Heart left ventricle (tissue), 16 donors: Measurements from ENCODE around the gene MKNK1. TPM values are rescaled to one million over a fixed set of nuclear protein-coding genes. Genes with fewer than 3 reads are reported as not detected.
A peak's percentile ranks its signal among the peaks of the same experiment; 100 is the strongest.
"Not testable (repeated sequence)": the region's sequence is repeated elsewhere in the genome, so short reads cannot be mapped to it uniquely, and the experiment has no call there.

ENCODE experiments used
- ATAC-seq, 4 donors: fragments of 200-7000 bp; cut with Tn5 transposase; one replicate each; pipeline ENCODE4 v1.9.1; 2020 to 2022; ENCODE audit warnings: moderate library complexity in 4 of 4, mild to moderate bottlenecking in 3 of 4, moderate number of reproducible peaks in 1 of 4
- DNase-seq, 5 donors: peaks; one replicate each; pipeline ENCODE4 v3.0.0-alpha.2; 2020
- H3K27ac ChIP-seq, 12 donors: fragments of 200-600 bp; sonication (generic) in 4 of 12; one replicate each; pipeline versions ENCODE4 v1.5.0 to v1.8.0; 2016 to 2022; ENCODE audit warnings: mild to moderate bottlenecking in 2 of 12
- H3K27me3 ChIP-seq, 9 donors: fragments of 200-600 bp; sonication (generic) in 2 of 9; one replicate each; pipeline versions ENCODE4 v1.5.1 to v1.8.0; 2016 to 2022; ENCODE audit warnings: mild to moderate bottlenecking in 3 of 9
- H3K36me3 ChIP-seq, 9 donors: fragments of 200-600 bp; sonication (generic) in 2 of 9; one replicate each; pipeline versions ENCODE4 v1.5.0 to v1.8.0; 2018 to 2022; ENCODE audit warnings: mild to moderate bottlenecking in 2 of 9
- H3K4me1 ChIP-seq, 12 donors: fragments of 200-600 bp; sonication (generic) in 4 of 12; one replicate each; pipeline versions ENCODE4 v1.5.0 to v1.8.0; 2016 to 2022; ENCODE audit warnings: mild to moderate bottlenecking in 3 of 12
- H3K4me3 ChIP-seq, 12 donors: fragments of 200-600 bp; sonication (generic) in 4 of 12; one replicate each; pipeline versions ENCODE4 v1.5.0 to v1.8.0; 2017 to 2022; ENCODE audit warnings: mild to moderate bottlenecking in 9 of 12, moderate library complexity in 4 of 12
- H3K9me3 ChIP-seq, 12 donors: fragments of 200-600 bp; sonication (generic) in 4 of 12; one replicate each; pipeline versions ENCODE4 v1.5.0 to v1.8.0; 2016 to 2022; ENCODE audit warnings: mild to moderate bottlenecking in 1 of 12
- POLR2A ChIP-seq, 2 donors: fragments of 450-650 bp; IDR thresholded peaks; one replicate each; pipeline ENCODE4 v1.6.1; 2017; ENCODE audit warnings: antibody characterized with exemption in 2 of 2, mild to moderate bottlenecking in 2 of 2, moderate library complexity in 2 of 2
- WGBS, 4 donors: extraction: QIAGEN DNeasy Blood & Tissue Kit in 2 of 4; methylation state at CpG; one replicate each; pipeline versions ENCODE4 v1.1.5 to v1.1.7; 2013 to 2018; 5-methylcytosine and 5-hydroxymethylcytosine counted together
- intact Hi-C, 10 donors: fragments of 100-400 bp; cut with DNase I; formaldehyde crosslinking; loops; one replicate each; pipeline versions ENCODE4 v1.11.1 to v1.14.2; 2022
- long read RNA-seq, 3 donors: library from polyadenylated mRNA; unstranded; transcript quantifications; one replicate each; pipeline ENCODE4 v2.0.0, GENCODE V29; 2020 to 2021
- polyA plus RNA-seq, 2 donors: library from polyadenylated mRNA; stranded (reverse); fragments of 200-250 nt; gene quantifications; one replicate each; pipeline ENCODE4 v1.2.3, GENCODE V29; 2013
- total RNA-seq, 9 donors: library from RNA; depleted of rRNA in 2 of 9; stranded (reverse); fragments of >200 nt in 2 of 9; fragmentation: NEBNext Ultra II Directional in 3 of 9; extraction: Animal tissue kit (Norgen Biotek cat#: 25700) in 3 of 9; gene quantifications; one replicate each; pipeline versions ENCODE4 v1.1.0 to v1.2.4, GENCODE V29; 2016 to 2023
- TF ChIP-seq, protein P1 (sequence below), 12 donors: fragments of 200-600 bp; sonication (generic) in 4 of 12; IDR thresholded peaks; one replicate each; pipeline versions ENCODE4 v1.5.0 to v1.8.0; 2018 to 2022; ENCODE audit warnings: antibody characterized with exemption in 12 of 12, mild to moderate bottlenecking in 5 of 12
- donor health status: ischemic (EF 13 %, LVEDD 7.1; RV severe dilation, severe dysfunction).
- donor health status: healthy with polysubstance abuse.
- donor health status: DM: no; HTN: yes; CAD: no.
- donor health status: DM: no; HTN: no; CAD: no.
- donor health status: ischemic (EF 25% LVEDD 6.9; RV normal size, moderate dysfunction).
- donor health status: ischemic (EF 25% LVEDD 5.7; RV mildly dilated, moderate dysfunction).
- donor health status: healthy.
- donor health status: DM: yes; HTN: yes; CAD: no.
- donor health status: ischemic (EF 35%, LVEDD 5.7; RV mildly dilated, moderate dysfunction).
- donor health status: nonischemic (EF 11% LVEDD 7.7; RV severe dilation, severe dysfunction).
- donor health status: DM: yes; HTN: yes; CAD: no.
- donor health status: PGD.
- donor health status: ischemic (EF 29% LVEDD 5.4; RV normal size, mild dysfunction).
- donor health status: nonischemic (EF 23%, LVEDD 6.1; RV moderate dilation, normal function).

MKNK1 gene
- total RNA-seq: 10 to 100 TPM; 23.1 to 77.6 (median 37.8) TPM
- polyA plus RNA-seq: 10 to 100 TPM; 23.5 to 35.3 TPM
- long read RNA-seq, donor 1, partial matches to known transcripts: 2 of 12 reads
- long read RNA-seq, donor 1, other reads (novel, unspliced or antisense): 10 of 12 reads
- long read RNA-seq, donor 2, partial matches to known transcripts: 7 of 77 reads
- long read RNA-seq, donor 2, other reads (novel, unspliced or antisense): 62 of 77 reads
- long read RNA-seq, donor 3, partial matches to known transcripts: 3 of 27 reads
- long read RNA-seq, donor 3, other reads (novel, unspliced or antisense): 23 of 27 reads

DNA sequence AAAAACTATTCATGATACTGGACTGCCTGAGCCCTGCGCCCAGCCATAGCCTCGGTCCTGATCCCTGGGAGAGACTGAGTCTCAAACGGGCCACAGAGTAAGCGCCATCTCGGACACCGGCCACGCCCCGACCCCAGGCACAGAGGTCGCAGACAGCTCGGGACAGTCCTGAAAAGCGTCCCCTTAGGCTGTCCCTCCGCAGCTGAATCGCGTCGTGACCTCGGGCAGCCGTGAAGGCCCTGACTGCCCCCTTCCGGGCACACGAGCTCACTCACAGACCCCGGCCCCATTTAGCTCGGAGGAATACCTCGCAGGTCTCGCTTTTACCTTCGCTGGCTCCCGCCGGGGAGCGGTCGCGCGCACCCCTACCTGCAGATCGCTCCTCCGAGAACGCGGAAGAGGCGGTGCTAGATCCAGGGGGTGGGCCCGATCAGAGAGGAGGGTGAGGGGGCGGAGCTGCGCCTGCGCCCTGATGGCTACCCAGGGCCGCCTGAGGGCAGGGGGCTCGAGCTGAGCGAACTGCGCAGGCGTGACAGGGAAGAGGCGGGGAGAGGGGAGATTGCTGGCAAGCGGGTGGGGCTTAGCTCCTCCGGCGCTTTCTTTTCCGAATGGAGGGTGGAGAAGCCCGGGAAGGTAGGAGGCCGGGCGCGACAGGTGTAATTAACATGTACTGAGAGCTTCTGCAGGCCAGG lies at the start of gene MKNK1:
Gene MKNK1, minus strand, starts transcription at position 411 of the 692 bp plus-strand sequence. CDS start 20,941 bp downstream, outside the sequence.
- TF ChIP-seq, protein P1, sequence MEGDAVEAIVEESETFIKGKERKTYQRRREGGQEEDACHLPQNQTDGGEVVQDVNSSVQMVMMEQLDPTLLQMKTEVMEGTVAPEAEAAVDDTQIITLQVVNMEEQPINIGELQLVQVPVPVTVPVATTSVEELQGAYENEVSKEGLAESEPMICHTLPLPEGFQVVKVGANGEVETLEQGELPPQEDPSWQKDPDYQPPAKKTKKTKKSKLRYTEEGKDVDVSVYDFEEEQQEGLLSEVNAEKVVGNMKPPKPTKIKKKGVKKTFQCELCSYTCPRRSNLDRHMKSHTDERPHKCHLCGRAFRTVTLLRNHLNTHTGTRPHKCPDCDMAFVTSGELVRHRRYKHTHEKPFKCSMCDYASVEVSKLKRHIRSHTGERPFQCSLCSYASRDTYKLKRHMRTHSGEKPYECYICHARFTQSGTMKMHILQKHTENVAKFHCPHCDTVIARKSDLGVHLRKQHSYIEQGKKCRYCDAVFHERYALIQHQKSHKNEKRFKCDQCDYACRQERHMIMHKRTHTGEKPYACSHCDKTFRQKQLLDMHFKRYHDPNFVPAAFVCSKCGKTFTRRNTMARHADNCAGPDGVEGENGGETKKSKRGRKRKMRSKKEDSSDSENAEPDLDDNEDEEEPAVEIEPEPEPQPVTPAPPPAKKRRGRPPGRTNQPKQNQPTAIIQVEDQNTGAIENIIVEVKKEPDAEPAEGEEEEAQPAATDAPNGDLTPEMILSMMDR (IDR thresholded peaks at IDR 0.05): peak in 7 of 12 donors; percentile 10 to 45 (median 30)
- peak; percentile 34 to 96 for TF ChIP-seq POLR2A (IDR thresholded peaks at IDR 0.05)
- Histone ChIP-seq H3K4me1 (peaks cover 0 to 79% (median 56%) of the 10 kb centered on the region in 12 donors), H3K27me3 (no peaks in the 10 kb centered on the region), H3K36me3 (peaks cover 0 to 13% (median 11%) of the 10 kb centered on the region in 9 donors), H3K9me3 (no peaks in the 10 kb centered on the region), H3K4me3 (peak within 1 kb of the TSS; percentile 66 to 99 (median 82)), H3K27ac (peak within 1 kb of the TSS; percentile 49 to 91 (median 80))
- DNase-seq: peak; percentile 97 to 99 (median 98)
- intact Hi-C loops: loop anchor here in 1 of 10 donors (5.0 kb wide), 1 partner anchor 52 kb away; the partner anchor contains the start of gene KNCN
- 0% methylated on average over 41 to 53 of the region's 53 CpGs for WGBS, 4 donors
- peak; percentile 96 to 99 (median 96) for ATAC-seq

DNA sequence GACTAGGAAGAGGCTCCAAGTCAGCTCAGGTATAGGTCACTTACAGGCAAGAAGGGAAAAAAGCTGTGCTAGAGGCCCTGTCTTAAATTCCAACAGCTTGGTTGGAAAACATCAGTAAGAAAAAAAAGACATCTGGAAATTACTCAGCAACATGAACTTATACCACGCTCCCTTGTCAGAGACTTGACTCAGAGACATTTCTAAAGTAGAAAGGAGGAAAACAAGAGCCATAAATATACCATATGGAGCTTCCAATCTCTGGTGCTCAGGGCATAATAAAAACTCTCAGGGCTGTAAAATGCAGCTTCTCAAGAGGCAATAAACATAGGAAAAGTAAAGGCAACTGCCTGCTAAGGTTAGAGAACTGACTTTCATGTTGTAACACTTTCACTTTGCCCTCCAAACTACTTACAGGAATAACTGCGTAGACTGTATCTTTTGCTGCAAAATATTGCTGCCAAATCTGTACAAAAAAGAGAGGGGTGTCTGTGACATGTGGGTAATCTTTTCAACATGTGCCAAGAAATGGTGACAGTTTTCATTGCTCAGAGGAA lies 49.4 kb upstream of the MKNK1 start:
- Histone ChIP-seq H3K9me3 (peaks cover 0 to 22% (median 10%) of the 10 kb centered on the region in 12 donors), H3K4me1 (peaks cover 0 to 14% (median 3%) of the 10 kb centered on the region in 12 donors), H3K36me3 (peaks cover 0 to 94% (median 80%) of the 10 kb centered on the region in 9 donors), H3K27me3 (no peaks in the 10 kb centered on the region), H3K4me3 (no peak overlapping the region), H3K27ac (peak overlapping the region in 6 of 12 donors; percentile 16 to 77 (median 26))
- ATAC-seq: no peak
- intact Hi-C loops: no loop called here
- DNase-seq: no peak
- TF ChIP-seq POLR2A (IDR thresholded peaks at IDR 0.05): no peak
- TF ChIP-seq, protein P1 (IDR thresholded peaks at IDR 0.05): no peak
- 70 to 77% (median 75%) methylated on average over 2 of the region's 2 CpGs for WGBS, 4 donors

DNA sequence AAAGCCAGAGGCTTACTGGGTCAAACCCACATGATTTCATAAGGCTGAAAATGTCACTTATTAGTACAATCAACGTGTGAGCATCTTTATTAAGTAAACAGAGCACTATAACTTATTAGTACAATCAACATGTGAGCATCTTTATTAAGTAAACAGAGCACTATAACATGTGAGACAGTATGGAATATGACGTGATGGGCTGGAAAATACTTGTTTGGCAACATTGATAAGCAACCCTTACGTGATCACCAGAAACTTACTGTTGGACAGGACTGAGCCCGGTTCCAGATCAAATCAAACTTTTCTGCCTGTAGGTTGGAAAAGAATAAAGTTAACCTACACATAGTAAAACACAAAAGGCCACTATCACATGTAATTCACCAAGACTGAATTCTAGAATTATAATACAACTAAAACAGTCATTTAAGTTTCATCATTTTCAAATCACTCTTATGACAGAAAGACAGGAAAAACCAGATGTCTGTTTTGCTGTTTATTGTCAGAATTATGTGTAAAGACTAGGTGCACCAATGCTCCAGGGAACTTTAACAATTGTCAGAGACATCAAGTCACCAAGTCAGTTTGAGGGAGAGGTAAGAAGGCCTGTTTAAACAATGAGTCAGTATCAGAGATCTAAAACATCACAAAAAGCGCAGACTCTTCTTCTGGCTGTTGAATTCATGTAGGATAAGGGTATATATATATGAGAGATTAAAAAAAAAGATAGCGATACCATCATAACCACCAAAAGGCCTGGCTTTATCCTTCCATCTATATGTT lies 48.4 kb upstream of the MKNK1 start:
- DNase-seq (no peak), ATAC-seq (no peak)
- peak overlapping the region in 1 of 12 donors; percentile 77 for H3K27ac ChIP-seq
- WGBS, 4 donors: 64 to 79% (median 74%) methylated on average over 6 of the region's 6 CpGs
- no peaks in the 10 kb centered on the region for H3K27me3 ChIP-seq
- peaks cover 0 to 12% (median 3%) of the 10 kb centered on the region in 12 donors for H3K4me1 ChIP-seq
- TF ChIP-seq POLR2A (IDR thresholded peaks at IDR 0.05): no peak
- TF ChIP-seq, protein P1 (IDR thresholded peaks at IDR 0.05): no peak
- intact Hi-C loops: no loop called here
- H3K36me3 ChIP-seq: peaks cover 0 to 93% (median 77%) of the 10 kb centered on the region in 9 donors
- H3K4me3 ChIP-seq: no peak overlapping the region
- H3K9me3 ChIP-seq: peaks cover 0 to 22% (median 10%) of the 10 kb centered on the region in 12 donors

DNA sequence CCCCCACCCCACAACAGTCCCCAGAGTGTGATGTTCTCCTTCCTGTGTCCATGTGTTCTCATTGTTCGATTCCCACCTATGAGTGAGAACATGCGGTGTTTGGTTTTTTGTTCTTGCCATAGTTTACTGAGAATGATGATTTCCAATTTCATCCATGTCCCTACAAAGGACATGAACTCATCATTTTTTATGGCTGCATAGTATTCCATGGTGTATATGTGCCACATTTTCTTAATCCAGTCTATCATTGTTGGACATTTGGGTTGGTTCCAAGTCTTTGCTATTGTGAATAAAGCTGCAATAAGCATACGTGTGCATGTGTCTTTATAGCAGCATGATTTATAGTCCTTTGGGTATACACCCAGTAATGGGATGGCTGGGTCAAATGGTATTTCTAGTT lies 47.1 kb upstream of the MKNK1 start:
- Histone ChIP-seq H3K9me3 (peaks cover 0 to 25% (median 10%) of the 10 kb centered on the region in 12 donors), H3K36me3 (peaks cover 0 to 93% (median 67%) of the 10 kb centered on the region in 9 donors)
- H3K27ac ChIP-seq, H3K4me1 ChIP-seq, H3K4me3 ChIP-seq, H3K27me3 ChIP-seq, DNase-seq, intact Hi-C loops, ATAC-seq: not testable (repeated sequence)
- 88 to 100% (median 96%) methylated on average over 2 to 3 of the region's 3 CpGs for WGBS, 4 donors
